AG04449 (cell line): ENCODE data around the gene DAB1.

Experiments
- CTCF ChIA-PET: fragments of 350-600 bp; formaldehyde crosslinking; extraction: SDS; loops from one replicate; lab custom pipeline; 2021; ENCODE audit warnings: antibody characterized with exemption; lab: Yijun Ruan, JAX
- POLR2A ChIA-PET: fragments of 400-600, 350-600 bp; formaldehyde crosslinking; extraction: SDS; loops from one replicate; lab custom pipeline; 2020; ENCODE audit warnings: antibody characterized with exemption, inconsistent platforms; lab: Yijun Ruan, JAX
- DNase-seq: peaks from one replicate; pipeline ENCODE4 v3.0.0-alpha.2; 2010; ENCODE audit warnings: low read depth, low spot score
- H3K4me3 ChIP-seq: 2 replicates; pipeline ENCODE4 v1.5.1; 2011; ENCODE audit warnings: low read depth, mild to moderate bottlenecking, control low read depth, low read length
- CTCF ChIP-seq: IDR thresholded peaks from one replicate; pipeline ENCODE4 v1.5.1; 2011; ENCODE audit warnings: mild to moderate bottlenecking, moderate library complexity, low read length, control low read depth, inconsistent platforms; ENCODE audit not compliant: insufficient read depth; ENCODE audit errors: missing control alignments

DAB1 gene

GRCh38 chr1:57079454-57080157, 344.3 kb downstream of the DAB1 start:
- POLR2A ChIA-PET = no interaction called here
- no peak for DNase-seq
- TF ChIP-seq CTCF = no peak
- CTCF ChIA-PET = no interaction called here
- H3K4me3 ChIP-seq = no peak overlapping the region

GRCh38 chr1:57072401-57073110, 351.3 kb downstream of the DAB1 start:
- TF ChIP-seq CTCF = no peak
- POLR2A ChIA-PET = no interaction called here
- no peak overlapping the region for H3K4me3 ChIP-seq
- no peak for DNase-seq
- CTCF ChIA-PET = no interaction called here

- ChIA-PET POLR2A (no interaction called here), CTCF (interaction anchor here (1.2 kb wide), 1 partner anchor 236 kb away, joined by 3 read pairs; no protein-coding TSS in a partner anchor)
- no peak for TF ChIP-seq CTCF
- no peak for DNase-seq
- H3K4me3 ChIP-seq = no peak overlapping the region
Measured at GRCh38 chr1:57067863-57068262, 356.0 kb downstream of the DAB1 start.

- TF ChIP-seq CTCF = no peak
- H3K4me3 ChIP-seq = no peak overlapping the region
- no peak for DNase-seq
- CTCF ChIA-PET = interaction anchor here (1.2 kb wide), 1 partner anchor 236 kb away, joined by 3 read pairs; no protein-coding TSS in a partner anchor
- POLR2A ChIA-PET = no interaction called here
Measured at GRCh38 chr1:57066980-57067610, 356.8 kb downstream of the DAB1 start.

GRCh38 chr1:57065442-57065841, 358.4 kb downstream of the DAB1 start:
- no peak for TF ChIP-seq CTCF
- H3K4me3 ChIP-seq = no peak overlapping the region
- ChIA-PET POLR2A (no interaction called here), CTCF (no interaction called here)
- DNase-seq = no peak
